ENCODE data around the gene STN1. TPM values are rescaled to one million over a fixed set of nuclear protein-coding genes. Genes with fewer than 3 reads are reported as not detected.

STN1 gene
- total RNA-seq, 1 donor from 2014 or later, result 33.0 TPM

- Mint-ChIP-seq H3K27me3 (no peaks in the 10 kb centered on the region), H3K27ac (no peak overlapping the region), H3K4me1 (ENCODE audit: unreplicated experiment) (peaks cover 20% of the 10 kb centered on the region), H3K4me3 (no peak overlapping the region), H3K36me3 (peaks cover 33% of the 10 kb centered on the region), H3K9me3 (no peaks in the 10 kb centered on the region)
- TF ChIP-seq CTCF (conservative IDR thresholded peaks at IDR 0.05), result no peak
- no peak for DNase-seq (ENCODE audit: extremely low spot score, unreplicated experiment)
These were observed 40.1 kb downstream of the STN1 start for GRCh38 chr10:103877861-103878260.

GRCh38 chr10:103876155-103876554 is 41.8 kb downstream of the STN1 start:
- no peaks in the 10 kb centered on the region for H3K27me3 Mint-ChIP-seq
- no peak for TF ChIP-seq CTCF (conservative IDR thresholded peaks at IDR 0.05)
- H3K4me1 Mint-ChIP-seq (ENCODE audit: unreplicated experiment), result peaks cover 25% of the 10 kb centered on the region
- H3K9me3 Mint-ChIP-seq, result no peaks in the 10 kb centered on the region
- peaks cover 29% of the 10 kb centered on the region for H3K36me3 Mint-ChIP-seq
- no peak for DNase-seq (ENCODE audit: extremely low spot score, unreplicated experiment)
- H3K4me3 Mint-ChIP-seq, result no peak overlapping the region
- H3K27ac Mint-ChIP-seq, result no peak overlapping the region

GRCh38 chr10:103874730-103875129 is 43.3 kb downstream of the STN1 start:
- Mint-ChIP-seq H3K9me3 (no peaks in the 10 kb centered on the region), H3K36me3 (peaks cover 17% of the 10 kb centered on the region), H3K27me3 (no peaks in the 10 kb centered on the region), H3K4me3 (no peak overlapping the region), H3K27ac (no peak overlapping the region), H3K4me1 (ENCODE audit: unreplicated experiment) (peaks cover 32% of the 10 kb centered on the region)
- peak; percentile 32 for TF ChIP-seq CTCF (conservative IDR thresholded peaks at IDR 0.05)
- DNase-seq (ENCODE audit: extremely low spot score, unreplicated experiment), result no peak

GRCh38 chr10:103872137-103872931 is 45.6 kb downstream of the STN1 start:
- Mint-ChIP-seq H3K27me3 (no peaks in the 10 kb centered on the region), H3K4me1 (ENCODE audit: unreplicated experiment) (peaks cover 27% of the 10 kb centered on the region), H3K36me3 (peaks cover 6% of the 10 kb centered on the region), H3K4me3 (no peak overlapping the region), H3K27ac (peak overlapping the region; percentile 68), H3K9me3 (no peaks in the 10 kb centered on the region)
- no peak for DNase-seq (ENCODE audit: extremely low spot score, unreplicated experiment)
- no peak for TF ChIP-seq CTCF (conservative IDR thresholded peaks at IDR 0.05)

GRCh38 chr10:103871006-103871405 is 47.0 kb downstream of the STN1 start:
- Mint-ChIP-seq H3K27me3 (no peaks in the 10 kb centered on the region), H3K36me3 (peaks cover 6% of the 10 kb centered on the region), H3K27ac (peak overlapping the region; percentile 68), H3K4me3 (peak overlapping the region; percentile 40), H3K4me1 (ENCODE audit: unreplicated experiment) (peaks cover 27% of the 10 kb centered on the region), H3K9me3 (no peaks in the 10 kb centered on the region)
- TF ChIP-seq CTCF (conservative IDR thresholded peaks at IDR 0.05), result no peak
- DNase-seq (ENCODE audit: extremely low spot score, unreplicated experiment), result no peak
